ENCODE data around the gene PIK3AP1.
"Not testable (repeated sequence)": the region's sequence is repeated elsewhere in the genome, so short reads cannot be mapped to it uniquely, and the experiment has no call there.

Gene PIK3AP1

GRCh38 chr10:96724621-96725020 is 4.3 kb upstream of the PIK3AP1 start:
- no peak for DNase-seq (ENCODE audit: low read depth)

DNA sequence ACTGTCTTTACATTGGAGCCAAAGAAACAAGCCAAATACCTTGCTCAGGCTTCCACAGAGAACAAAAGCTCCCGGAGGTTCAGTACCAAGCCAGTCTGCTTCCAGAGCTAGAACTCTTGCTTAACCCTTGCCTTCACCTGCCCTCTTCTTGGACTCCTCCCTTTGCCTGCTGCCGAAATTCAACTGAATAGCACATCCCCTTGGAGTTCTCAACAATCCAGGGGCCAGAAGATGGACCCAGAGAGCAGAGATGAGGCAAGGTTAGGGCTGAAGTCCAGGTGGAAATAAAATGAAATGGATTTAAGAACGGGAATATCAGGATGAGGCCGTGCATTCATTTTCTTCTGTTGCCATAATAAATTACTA is 876 bp upstream of the PIK3AP1 start:
- DNase-seq (ENCODE audit: low read depth) = no peak

GRCh38 chr10:96719850-96720421 is 378 bp downstream of the PIK3AP1 start:
- DNase-seq (ENCODE audit: low read depth) = no peak

GRCh38 chr10:96719200-96719599 is 1.1 kb downstream of the PIK3AP1 start:
- no peak for DNase-seq (ENCODE audit: low read depth)

- DNase-seq (ENCODE audit: low read depth) = no peak
These were observed 1.9 kb downstream of the PIK3AP1 start for GRCh38 chr10:96718304-96718990.

- no peak for DNase-seq (ENCODE audit: low read depth)
These were observed 3.9 kb downstream of the PIK3AP1 start for GRCh38 chr10:96716390-96716789.

DNA sequence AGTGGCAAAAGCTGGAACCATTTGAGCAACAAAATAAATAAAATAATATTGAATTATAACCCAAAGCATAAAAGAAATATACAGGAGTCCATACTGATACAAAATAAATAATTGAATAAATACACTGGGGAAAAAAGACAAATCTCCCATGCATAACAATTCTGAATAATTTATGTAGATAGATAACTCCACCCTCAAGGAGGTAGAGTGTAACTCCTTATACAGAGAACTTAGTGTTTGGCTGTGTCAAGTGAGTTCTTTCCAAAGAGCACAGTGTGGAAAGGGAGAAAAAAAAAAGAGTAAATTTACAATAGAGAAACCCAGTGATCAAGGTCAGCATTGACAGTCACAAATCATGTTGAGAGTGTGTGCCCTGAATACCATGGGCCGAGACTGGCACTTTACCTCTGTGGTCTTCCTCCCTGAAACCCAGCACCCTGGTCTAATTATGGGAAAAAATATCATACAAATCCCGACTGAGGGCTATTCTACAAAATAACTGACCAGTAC is 5.5 kb downstream of the PIK3AP1 start:
- DNase-seq (ENCODE audit: low read depth) = no peak

DNA sequence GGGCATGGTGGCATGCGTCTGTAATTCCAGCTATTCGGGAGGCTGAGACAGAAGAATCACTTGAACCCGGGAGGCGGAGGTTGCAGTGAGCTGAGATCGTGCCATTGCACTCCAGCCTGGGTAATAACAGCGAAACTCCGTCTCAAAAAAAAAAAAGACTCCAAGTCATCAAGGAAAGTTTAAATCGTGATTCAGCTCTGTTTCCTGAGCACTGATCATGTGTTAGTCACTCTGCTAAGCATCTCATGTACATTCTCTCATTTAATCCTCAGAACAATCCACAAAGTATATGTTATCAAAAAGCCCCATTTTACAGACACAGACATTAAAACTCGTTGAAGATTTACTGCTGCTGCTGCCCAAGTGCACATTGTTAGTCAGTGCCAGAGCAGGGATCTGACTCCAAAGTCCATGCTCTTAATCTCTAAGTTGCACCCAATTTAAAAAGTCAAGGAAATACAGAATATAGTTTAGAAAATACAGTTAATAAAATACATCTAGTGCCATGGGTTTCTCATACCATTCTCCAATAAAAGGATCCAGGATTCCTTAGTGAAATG is 6.2 kb downstream of the PIK3AP1 start:
- DNase-seq (ENCODE audit: low read depth) = no peak

DNA sequence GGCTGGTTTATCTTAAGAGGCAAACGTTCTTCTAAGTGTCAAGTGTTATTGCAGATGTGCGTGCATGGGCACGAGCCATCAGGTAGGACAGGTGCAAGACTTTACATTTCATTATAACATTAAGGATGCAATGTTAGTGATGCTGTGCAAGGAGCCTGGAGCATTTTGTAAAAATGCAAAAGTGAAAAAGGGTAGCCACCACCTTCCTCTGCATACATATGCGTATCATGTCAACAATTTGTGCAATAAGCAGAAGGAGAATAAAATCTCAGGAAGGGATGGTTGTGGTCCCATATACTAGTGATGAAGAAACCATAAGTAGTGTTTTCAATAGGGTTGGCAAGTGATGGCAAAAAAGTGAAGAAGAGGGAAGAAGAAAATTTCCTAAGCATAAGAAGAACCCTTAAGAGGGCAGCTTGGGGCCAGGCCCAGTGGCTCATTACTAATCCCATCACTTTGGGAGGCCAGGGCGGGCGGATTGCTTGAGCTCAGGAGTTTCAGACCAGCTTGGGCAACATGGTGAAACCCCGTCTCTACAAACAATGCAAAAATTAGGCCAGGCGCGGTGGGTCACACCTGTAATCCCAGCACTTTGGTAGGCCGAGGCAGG is 7.5 kb downstream of the PIK3AP1 start:
- DNase-seq (ENCODE audit: low read depth) = no peak

- no peak for DNase-seq (ENCODE audit: low read depth)
These were observed 9.1 kb downstream of the PIK3AP1 start for GRCh38 chr10:96711048-96711728.

DNA sequence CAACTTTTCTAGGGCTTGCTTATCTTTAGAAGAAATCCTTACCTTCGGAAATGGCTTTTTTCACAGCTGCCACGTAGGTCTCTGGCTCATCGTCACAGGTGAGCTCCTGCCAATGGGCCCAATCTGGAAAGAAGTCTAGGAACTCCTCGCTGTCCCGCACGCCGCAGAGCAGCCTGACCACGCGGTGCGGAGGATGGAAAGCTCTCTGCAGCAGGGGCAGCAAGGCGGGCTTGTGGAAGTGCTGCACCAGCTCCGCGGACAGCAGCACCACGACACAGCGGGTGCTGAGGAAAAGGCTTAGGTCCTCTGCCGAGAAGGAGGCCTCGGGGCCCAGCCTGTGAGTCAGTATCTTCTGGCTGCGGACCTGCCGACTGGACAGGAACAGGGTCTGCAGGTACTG is 10.8 kb downstream of the PIK3AP1 start:
- no peak for DNase-seq (ENCODE audit: low read depth)

DNA sequence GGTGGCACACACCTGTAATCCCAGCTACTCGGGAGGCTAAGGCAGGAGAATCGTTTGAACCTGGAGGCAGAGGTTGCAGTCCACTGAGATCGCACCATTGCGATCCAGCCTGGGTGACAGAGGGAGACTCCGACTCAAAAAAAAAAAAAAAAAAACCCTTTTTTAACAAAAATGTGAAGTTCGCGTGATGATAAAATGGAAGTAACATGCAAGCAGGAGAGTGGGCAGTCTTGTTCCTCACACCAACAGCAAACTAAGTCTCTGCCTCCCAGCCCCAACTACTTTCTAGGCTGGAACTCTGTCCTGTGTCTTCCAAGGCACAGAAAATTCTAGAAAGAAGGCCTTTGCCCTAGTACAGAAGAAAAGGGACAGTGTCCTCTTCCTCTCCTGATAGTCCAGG is 11.3 kb downstream of the PIK3AP1 start:
- no peak for DNase-seq (ENCODE audit: low read depth)

DNA sequence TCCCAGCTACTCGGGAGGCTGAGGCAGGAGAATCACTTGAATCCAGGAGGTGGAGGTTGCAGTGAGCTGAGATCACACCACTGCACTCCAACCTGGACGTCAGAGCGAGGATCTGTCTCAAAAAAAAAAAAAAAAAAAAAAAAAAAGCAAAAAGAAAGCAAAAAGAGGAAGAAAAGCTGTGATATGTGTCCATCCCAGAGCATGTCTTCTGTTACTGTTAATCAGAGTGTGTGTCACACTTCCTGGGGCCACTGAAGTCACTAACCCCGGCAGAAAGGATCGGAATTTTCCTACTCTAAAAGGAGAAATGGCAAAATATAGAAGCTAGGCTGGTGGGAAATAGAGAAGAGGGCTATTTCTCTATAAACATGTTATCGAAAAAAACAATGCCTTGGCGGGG is 11.9 kb downstream of the PIK3AP1 start:
- DNase-seq (ENCODE audit: low read depth) = no peak

- no peak for DNase-seq (ENCODE audit: low read depth)
These were observed 13.9 kb downstream of the PIK3AP1 start for GRCh38 chr10:96706331-96706853.

GRCh38 chr10:96705134-96705533 is 15.2 kb downstream of the PIK3AP1 start:
- DNase-seq (ENCODE audit: low read depth) = no peak

DNA sequence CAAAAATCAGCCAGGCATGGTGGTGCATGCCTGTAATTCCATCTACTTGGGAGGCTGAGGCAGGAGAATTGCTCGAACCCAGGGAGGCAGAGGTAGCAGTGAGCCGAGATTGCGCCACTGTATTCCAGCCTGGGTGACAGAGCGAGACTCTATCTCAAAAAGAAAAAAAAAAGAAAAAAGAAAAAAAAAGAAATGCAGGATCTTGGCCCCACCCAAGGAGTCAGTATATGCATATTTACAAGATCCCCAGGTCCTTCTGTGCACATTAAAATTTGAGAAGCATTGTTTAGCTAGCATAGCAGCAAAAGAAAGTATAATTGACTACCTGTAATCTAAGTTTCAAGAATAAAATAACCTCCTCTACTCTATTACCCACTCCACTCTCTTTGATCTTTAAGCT is 15.8 kb downstream of the PIK3AP1 start:
- no peak for DNase-seq (ENCODE audit: low read depth)

DNA sequence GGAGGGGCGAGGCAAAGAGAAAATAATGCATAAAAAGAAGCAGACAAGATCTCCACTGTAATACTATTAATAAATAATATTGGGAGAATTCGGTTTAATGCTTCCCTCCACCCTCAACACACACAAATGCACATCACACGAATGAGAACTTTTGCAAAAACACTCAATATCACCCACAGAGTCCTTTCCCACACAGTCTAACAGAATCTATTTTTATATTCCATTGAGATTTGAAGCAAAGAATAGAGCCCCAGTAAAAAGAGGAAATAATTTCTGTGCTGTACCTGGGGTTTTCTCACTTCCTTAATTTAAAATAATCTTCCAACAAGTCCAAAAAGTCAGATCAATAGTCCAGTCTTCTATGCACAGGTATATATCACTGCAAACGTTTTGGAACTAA is 17.0 kb downstream of the PIK3AP1 start:
- no peak for DNase-seq (ENCODE audit: low read depth)

DNA sequence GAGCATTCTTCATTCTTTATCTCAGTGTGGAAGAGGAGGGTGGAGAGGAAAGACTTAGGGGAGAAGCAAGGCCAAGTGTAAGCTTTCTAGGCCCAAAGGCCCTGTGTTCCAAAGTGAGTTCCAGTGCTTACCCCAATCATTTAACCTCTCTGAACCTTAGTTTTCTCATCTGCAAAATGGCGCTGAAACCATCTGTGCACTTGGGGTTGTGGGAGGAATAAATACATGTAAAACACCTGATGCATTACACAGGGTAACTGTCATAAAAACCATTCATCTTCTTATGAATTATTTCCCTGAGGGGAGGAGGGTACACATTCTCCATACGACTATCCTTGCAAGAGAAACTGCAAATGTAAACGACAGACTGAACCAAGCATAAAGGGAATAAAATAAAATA is 19.0 kb downstream of the PIK3AP1 start:
- DNase-seq (ENCODE audit: low read depth) = no peak

GRCh38 chr10:96700374-96701099 is 19.8 kb downstream of the PIK3AP1 start:
- no peak for DNase-seq (ENCODE audit: low read depth)

GRCh38 chr10:96699613-96700012 is 20.7 kb downstream of the PIK3AP1 start:
- DNase-seq (ENCODE audit: low read depth) = no peak

GRCh38 chr10:96698305-96698704 is 22.0 kb downstream of the PIK3AP1 start:
- not testable (repeated sequence) for DNase-seq (ENCODE audit: low read depth)

DNA sequence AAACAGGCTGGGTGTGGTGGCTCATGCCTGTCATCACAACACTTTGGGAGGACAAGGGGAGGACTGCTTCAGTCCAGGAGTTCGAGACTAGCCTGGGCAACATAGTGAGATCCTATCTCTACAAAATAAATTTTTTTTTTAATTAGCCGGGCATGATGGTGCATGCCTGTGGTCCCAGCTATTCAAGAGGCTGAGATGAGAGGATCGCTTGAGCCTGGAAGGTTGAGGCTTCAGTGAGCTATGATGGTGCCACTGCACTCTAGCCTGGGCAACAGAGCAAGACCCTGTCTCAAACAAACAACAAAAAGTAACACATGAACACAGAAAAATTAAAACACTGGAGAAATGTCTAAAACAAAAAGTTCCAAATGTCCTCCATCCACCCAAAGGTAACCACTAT is 22.9 kb downstream of the PIK3AP1 start:
- DNase-seq (ENCODE audit: low read depth) = no peak
